ENCODE data around the gene BARX1.
"Not testable (repeated sequence)": the region's sequence is repeated elsewhere in the genome, so short reads cannot be mapped to it uniquely, and the experiment has no call there.

BARX1 gene

GRCh38 chr9:93942161-93942560 is 13.0 kb downstream of the BARX1 start:
- no peak for ATAC-seq
- TF ChIP-seq CREB5 (CRISPR knock-in tag; IDR thresholded peaks at IDR 0.05; ENCODE audit: low read depth) (no peak), SNAI2 (CRISPR knock-in tag; IDR thresholded peaks at IDR 0.05) (no peak), ZFP3 (CRISPR knock-in tag; IDR thresholded peaks at IDR 0.05) (no peak), ESRRG (CRISPR knock-in tag; IDR thresholded peaks at IDR 0.05) (no peak), PATZ1 (CRISPR knock-in tag; IDR thresholded peaks at IDR 0.05; ENCODE audit: borderline replicate concordance) (no peak), BACH2 (CRISPR knock-in tag; IDR thresholded peaks at IDR 0.05; ENCODE audit: borderline replicate concordance) (no peak)

- TF ChIP-seq ZNF70 (CRISPR knock-in tag; IDR thresholded peaks at IDR 0.05): no peak
- TF ChIP-seq TOX (CRISPR knock-in tag; IDR thresholded peaks at IDR 0.05; ENCODE audit: borderline replicate concordance): no peak
- TF ChIP-seq ISL1 (CRISPR knock-in tag; IDR thresholded peaks at IDR 0.05): no peak
- no peak for TF ChIP-seq ZFP3 (CRISPR knock-in tag; IDR thresholded peaks at IDR 0.05)
- TF ChIP-seq SNAI2 (CRISPR knock-in tag; IDR thresholded peaks at IDR 0.05): no peak
- no peak for TF ChIP-seq CREB5 (CRISPR knock-in tag; IDR thresholded peaks at IDR 0.05; ENCODE audit: low read depth)
- no peak for TF ChIP-seq RARB (CRISPR knock-in tag; IDR thresholded peaks at IDR 0.05)
- TF ChIP-seq TSHZ2 (CRISPR knock-in tag; IDR thresholded peaks at IDR 0.05): no peak
- TF ChIP-seq BACH2 (CRISPR knock-in tag; IDR thresholded peaks at IDR 0.05; ENCODE audit: borderline replicate concordance): no peak
- TF ChIP-seq CSRNP3 (CRISPR knock-in tag; IDR thresholded peaks at IDR 0.05): no peak
- TF ChIP-seq ZC3H10 (CRISPR knock-in tag; IDR thresholded peaks at IDR 0.05): no peak
- no peak for TF ChIP-seq ESRRG (CRISPR knock-in tag; IDR thresholded peaks at IDR 0.05)
- no peak for ATAC-seq
These were observed 13.7 kb downstream of the BARX1 start for GRCh38 chr9:93941493-93941892.

GRCh38 chr9:93940951-93941350 is 14.2 kb downstream of the BARX1 start:
- no peak for TF ChIP-seq TCF4 (CRISPR knock-in tag; IDR thresholded peaks at IDR 0.05; ENCODE audit: borderline replicate concordance)
- no peak for TF ChIP-seq TSHZ2 (CRISPR knock-in tag; IDR thresholded peaks at IDR 0.05)
- TF ChIP-seq PPARA (CRISPR knock-in tag; IDR thresholded peaks at IDR 0.05; ENCODE audit: borderline replicate concordance): no peak
- TF ChIP-seq BACH2 (CRISPR knock-in tag; IDR thresholded peaks at IDR 0.05; ENCODE audit: borderline replicate concordance): no peak
- TF ChIP-seq ISL1 (CRISPR knock-in tag; IDR thresholded peaks at IDR 0.05): no peak
- no peak for TF ChIP-seq ZNF565 (CRISPR knock-in tag; conservative IDR thresholded peaks at IDR 0.05; ENCODE audit: low read depth)
- no peak for TF ChIP-seq SNAI2 (CRISPR knock-in tag; IDR thresholded peaks at IDR 0.05)
- no peak for TF ChIP-seq TOX (CRISPR knock-in tag; IDR thresholded peaks at IDR 0.05; ENCODE audit: borderline replicate concordance)
- no peak for TF ChIP-seq CREB5 (CRISPR knock-in tag; IDR thresholded peaks at IDR 0.05; ENCODE audit: low read depth)
- no peak for TF ChIP-seq CSDC2 (CRISPR knock-in tag; IDR thresholded peaks at IDR 0.05)
- no peak for TF ChIP-seq GLIS3 (CRISPR knock-in tag; IDR thresholded peaks at IDR 0.05)
- TF ChIP-seq ZC3H10 (CRISPR knock-in tag; IDR thresholded peaks at IDR 0.05): no peak
- no peak for TF ChIP-seq ARNTL (CRISPR knock-in tag; IDR thresholded peaks at IDR 0.05; ENCODE audit: borderline replicate concordance, low read depth)
- TF ChIP-seq ZFP3 (CRISPR knock-in tag; IDR thresholded peaks at IDR 0.05): no peak
- TF ChIP-seq OSR1 (CRISPR knock-in tag; IDR thresholded peaks at IDR 0.05): no peak
- no peak for TF ChIP-seq RARB (CRISPR knock-in tag; IDR thresholded peaks at IDR 0.05)
- ATAC-seq: no peak

GRCh38 chr9:93939589-93939988 is 15.6 kb downstream of the BARX1 start:
- ATAC-seq: not testable (repeated sequence)
